BE2C (cell line): ENCODE data around the gene PRPS1L1.

Experiments
- DNase-seq: peaks from one replicate; pipeline ENCODE4 v3.0.0-alpha.2; 2020
- H3K27me3 ChIP-seq: fragments of 250-450 bp; sonication (Bioruptor Pico); 2 replicates; pipeline ENCODE4 v1.5.1; 2020; ENCODE audit warnings: mild to moderate bottlenecking
- H3K36me3 ChIP-seq: fragments of 250-450 bp; sonication (Bioruptor Pico); 2 replicates; pipeline ENCODE4 v1.5.1; 2020; ENCODE audit warnings: mild to moderate bottlenecking
- H3K4me1 ChIP-seq: fragments of 250-450 bp; sonication (Bioruptor Pico); 2 replicates; pipeline ENCODE4 v1.5.1; 2020
- H3K4me3 ChIP-seq: 2 replicates; pipeline ENCODE4 v1.5.1; 2011; ENCODE audit warnings: low read depth, low read length
- H3K9me3 ChIP-seq: fragments of 250-450 bp; sonication (Bioruptor Pico); 2 replicates; pipeline ENCODE4 v1.5.1; 2020
- TF ChIP-seq, protein P1 (sequence below): IDR thresholded peaks from 2 replicates; pipeline ENCODE4 v1.5.1; 2012; ENCODE audit warnings: mild to moderate bottlenecking, low read depth, low read length

The PRPS1L1 gene

GRCh38 chr7:18019555-18019954, 8.1 kb downstream of the PRPS1L1 start:
- Histone ChIP-seq H3K36me3 (no peaks in the 10 kb centered on the region), H3K27me3 (peaks cover 5% of the 10 kb centered on the region), H3K9me3 (no peaks in the 10 kb centered on the region), H3K4me1 (no peaks in the 10 kb centered on the region), H3K4me3 (no peak overlapping the region)
- no peak for DNase-seq
- TF ChIP-seq, protein P1, sequence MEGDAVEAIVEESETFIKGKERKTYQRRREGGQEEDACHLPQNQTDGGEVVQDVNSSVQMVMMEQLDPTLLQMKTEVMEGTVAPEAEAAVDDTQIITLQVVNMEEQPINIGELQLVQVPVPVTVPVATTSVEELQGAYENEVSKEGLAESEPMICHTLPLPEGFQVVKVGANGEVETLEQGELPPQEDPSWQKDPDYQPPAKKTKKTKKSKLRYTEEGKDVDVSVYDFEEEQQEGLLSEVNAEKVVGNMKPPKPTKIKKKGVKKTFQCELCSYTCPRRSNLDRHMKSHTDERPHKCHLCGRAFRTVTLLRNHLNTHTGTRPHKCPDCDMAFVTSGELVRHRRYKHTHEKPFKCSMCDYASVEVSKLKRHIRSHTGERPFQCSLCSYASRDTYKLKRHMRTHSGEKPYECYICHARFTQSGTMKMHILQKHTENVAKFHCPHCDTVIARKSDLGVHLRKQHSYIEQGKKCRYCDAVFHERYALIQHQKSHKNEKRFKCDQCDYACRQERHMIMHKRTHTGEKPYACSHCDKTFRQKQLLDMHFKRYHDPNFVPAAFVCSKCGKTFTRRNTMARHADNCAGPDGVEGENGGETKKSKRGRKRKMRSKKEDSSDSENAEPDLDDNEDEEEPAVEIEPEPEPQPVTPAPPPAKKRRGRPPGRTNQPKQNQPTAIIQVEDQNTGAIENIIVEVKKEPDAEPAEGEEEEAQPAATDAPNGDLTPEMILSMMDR = no peak

GRCh38 chr7:18018296-18019215, 9.1 kb downstream of the PRPS1L1 start:
- Histone ChIP-seq H3K9me3 (no peaks in the 10 kb centered on the region), H3K27me3 (peaks cover 10% of the 10 kb centered on the region), H3K4me1 (no peaks in the 10 kb centered on the region), H3K4me3 (no peak overlapping the region), H3K36me3 (no peaks in the 10 kb centered on the region)
- no peak for DNase-seq
- TF ChIP-seq, protein P1 = no peak

- no peaks in the 10 kb centered on the region for H3K4me1 ChIP-seq
- peaks cover 24% of the 10 kb centered on the region for H3K27me3 ChIP-seq
- H3K4me3 ChIP-seq = no peak overlapping the region
- no peak for DNase-seq
- no peaks in the 10 kb centered on the region for H3K36me3 ChIP-seq
- TF ChIP-seq, protein P1 = no peak
- H3K9me3 ChIP-seq = no peaks in the 10 kb centered on the region
Measured at GRCh38 chr7:18016547-18017444, 10.8 kb downstream of the PRPS1L1 start.

GRCh38 chr7:18013936-18014335, 13.7 kb downstream of the PRPS1L1 start:
- Histone ChIP-seq H3K4me1 (no peaks in the 10 kb centered on the region), H3K27me3 (peaks cover 29% of the 10 kb centered on the region), H3K36me3 (no peaks in the 10 kb centered on the region), H3K4me3 (no peak overlapping the region), H3K9me3 (no peaks in the 10 kb centered on the region)
- TF ChIP-seq, protein P1 = no peak
- DNase-seq = no peak

GRCh38 chr7:18004372-18004771, 23.3 kb downstream of the PRPS1L1 start:
- DNase-seq = no peak
- no peaks in the 10 kb centered on the region for H3K36me3 ChIP-seq
- no peak overlapping the region for H3K4me3 ChIP-seq
- TF ChIP-seq, protein P1 = no peak
- H3K4me1 ChIP-seq = no peaks in the 10 kb centered on the region
- no peaks in the 10 kb centered on the region for H3K9me3 ChIP-seq
- H3K27me3 ChIP-seq = no peaks in the 10 kb centered on the region; the same call in none of the 2 replicates
